ENCODE measurements around the gene OCLN.
"Not testable (repeated sequence)": the region's sequence is repeated elsewhere in the genome, so short reads cannot be mapped to it uniquely, and the experiment has no call there.

OCLN gene

DNA sequence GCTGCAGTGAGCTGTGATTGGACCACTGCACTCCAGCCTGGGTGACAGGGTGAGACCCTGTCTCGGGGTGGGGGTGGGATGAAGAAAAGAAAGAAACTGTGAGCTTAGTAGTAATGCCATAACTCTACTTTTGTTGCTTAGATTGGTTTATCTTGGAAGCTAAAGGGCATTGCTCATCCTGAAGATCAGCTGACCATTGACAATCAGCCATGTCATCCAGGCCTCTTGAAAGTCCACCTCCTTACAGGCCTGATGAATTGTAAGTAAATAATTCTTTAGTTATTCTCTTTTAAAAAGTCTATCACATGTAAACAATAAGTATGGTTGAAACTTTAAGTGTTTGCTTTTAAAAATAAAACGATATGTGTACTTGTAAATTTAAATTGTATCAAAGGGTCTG, 11.4 kb downstream of the OCLN start:
- Mint-ChIP-seq H3K9me3 (no peaks in the 10 kb centered on the region), H3K4me3 (no peak overlapping the region), H3K4me1 (no peaks in the 10 kb centered on the region), H3K27ac (no peak overlapping the region), H3K36me3 (no peaks in the 10 kb centered on the region)
- ATAC-seq (no peak), DNase-seq (ENCODE audit: low spot score in 2 of 2) (no peak)

GRCh38 chr5:69505306-69505705, 12.7 kb downstream of the OCLN start:
- Mint-ChIP-seq H3K4me3 (no peak overlapping the region), H3K36me3 (no peaks in the 10 kb centered on the region), H3K27ac (no peak overlapping the region), H3K9me3 (no peaks in the 10 kb centered on the region), H3K4me1 (no peaks in the 10 kb centered on the region)
- ATAC-seq, result no peak
- no peak for DNase-seq (ENCODE audit: low spot score in 2 of 2)

- Mint-ChIP-seq H3K36me3 (no peaks in the 10 kb centered on the region), H3K4me1 (no peaks in the 10 kb centered on the region), H3K27ac (no peak overlapping the region), H3K4me3 (no peak overlapping the region), H3K9me3 (no peaks in the 10 kb centered on the region)
- ATAC-seq (peak; percentile 28), DNase-seq (ENCODE audit: low spot score in 2 of 2) (no peak)
Measured at GRCh38 chr5:69509212-69509611, 16.6 kb downstream of the OCLN start.

GRCh38 chr5:69510694-69511093, 18.1 kb downstream of the OCLN start:
- DNase-seq (ENCODE audit: low spot score in 2 of 2), result no peak
- H3K27ac Mint-ChIP-seq, result no peak overlapping the region
- no peaks in the 10 kb centered on the region for H3K9me3 Mint-ChIP-seq
- ATAC-seq, result no peak
- H3K4me3 Mint-ChIP-seq, result no peak overlapping the region
- H3K4me1 Mint-ChIP-seq, result no peaks in the 10 kb centered on the region
- no peaks in the 10 kb centered on the region for H3K36me3 Mint-ChIP-seq

DNA sequence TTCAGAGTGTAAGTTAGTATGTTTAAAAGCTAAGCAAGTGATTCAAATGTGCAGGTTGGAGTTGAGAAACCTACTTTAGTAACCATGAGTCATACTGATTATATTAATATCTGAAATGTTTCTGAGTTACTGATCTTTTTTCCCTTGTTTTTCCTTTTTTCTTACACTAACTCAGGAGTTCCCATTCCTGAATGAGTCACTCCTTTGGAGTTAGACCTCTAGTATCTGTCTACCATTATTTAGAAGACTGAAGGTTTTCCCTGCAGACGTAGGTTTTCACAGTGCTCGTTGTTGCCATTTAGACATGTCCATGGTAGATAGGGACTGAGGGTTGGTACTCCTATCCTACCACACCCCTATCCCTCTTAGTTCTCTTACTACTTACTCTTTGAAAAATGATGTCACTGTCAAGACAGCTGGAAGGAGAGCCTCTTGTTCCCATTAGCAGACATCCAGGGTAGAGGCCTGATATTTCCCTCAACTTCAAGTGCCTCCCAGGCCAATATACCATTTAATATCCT, 20.2 kb downstream of the OCLN start:
- no peak for DNase-seq (ENCODE audit: low spot score in 2 of 2)
- H3K36me3 Mint-ChIP-seq, result no peaks in the 10 kb centered on the region
- no peaks in the 10 kb centered on the region for H3K9me3 Mint-ChIP-seq
- no peaks in the 10 kb centered on the region for H3K4me1 Mint-ChIP-seq
- no peak overlapping the region for H3K4me3 Mint-ChIP-seq
- ATAC-seq, result no peak
- H3K27ac Mint-ChIP-seq, result no peak overlapping the region

DNA sequence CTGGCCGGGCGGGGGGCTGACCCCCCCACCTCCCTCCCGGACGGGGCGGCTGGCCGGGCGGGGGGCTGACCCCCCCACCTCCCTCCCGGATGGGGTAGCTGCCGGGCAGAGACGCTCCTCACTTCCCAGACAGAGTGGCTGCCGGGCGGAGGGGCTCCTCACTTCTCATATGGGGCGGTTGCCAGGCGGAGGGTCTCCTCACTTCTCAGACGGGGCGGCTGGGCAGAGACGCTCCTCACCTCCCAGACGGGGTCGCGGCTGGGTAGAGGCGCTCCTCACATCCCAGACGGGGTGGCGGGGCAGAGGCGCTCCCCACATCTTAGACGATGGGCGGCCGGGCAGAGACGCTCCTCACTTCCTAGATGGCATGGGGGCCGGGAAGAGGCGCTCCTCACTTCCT, 23.0 kb downstream of the OCLN start:
- H3K9me3 Mint-ChIP-seq; H3K4me1 Mint-ChIP-seq; H3K4me3 Mint-ChIP-seq; DNase-seq (ENCODE audit: low spot score in 2 of 2); H3K36me3 Mint-ChIP-seq; ATAC-seq; H3K27ac Mint-ChIP-seq: not testable (repeated sequence)

DNA sequence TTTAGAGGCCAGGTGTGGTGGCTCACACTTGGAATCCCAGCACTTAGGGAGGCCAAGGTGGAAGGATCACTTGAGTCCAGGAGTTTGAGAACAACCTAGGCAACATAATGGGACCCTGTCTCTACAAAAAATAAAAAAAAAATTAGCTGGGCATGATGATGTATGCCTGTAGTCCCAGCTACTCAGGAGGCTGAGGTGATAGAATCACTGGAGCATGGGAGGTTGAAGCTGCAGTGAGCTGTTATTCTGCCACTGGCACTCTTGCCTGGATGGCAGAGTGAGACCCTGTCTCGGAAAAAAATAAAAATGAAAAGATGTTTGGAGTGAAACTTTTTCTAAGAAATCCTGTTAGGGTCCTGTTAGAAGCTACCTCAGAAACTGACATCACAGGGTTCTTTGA, 24.2 kb downstream of the OCLN start:
- DNase-seq (ENCODE audit: low spot score in 2 of 2) (no peak), ATAC-seq (no peak)
- Mint-ChIP-seq H3K4me1 (no peaks in the 10 kb centered on the region), H3K27ac (no peak overlapping the region), H3K9me3 (no peaks in the 10 kb centered on the region), H3K4me3 (no peak overlapping the region), H3K36me3 (no peaks in the 10 kb centered on the region)

DNA sequence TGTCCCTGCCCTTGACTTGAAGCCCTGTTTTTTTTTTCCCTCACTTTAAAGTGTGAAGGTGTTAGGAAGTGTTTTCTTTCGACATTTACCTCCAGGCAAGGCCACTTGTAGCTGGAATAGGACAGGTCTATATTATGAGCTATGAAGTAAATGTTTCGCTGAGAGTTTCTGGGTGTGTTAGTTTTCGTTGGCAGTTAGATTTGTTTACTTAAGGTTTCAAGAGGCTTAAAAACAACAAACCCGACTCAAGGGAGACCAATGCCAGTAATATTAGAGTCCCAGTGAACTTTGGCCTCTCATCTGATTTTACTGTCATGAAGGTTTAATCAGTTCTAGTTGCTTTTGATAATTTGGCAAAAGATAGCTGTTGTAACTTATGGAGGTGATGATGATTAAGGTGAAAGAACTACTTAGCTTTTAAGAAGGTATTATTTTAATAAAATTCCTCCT, 25.2 kb downstream of the OCLN start:
- no peaks in the 10 kb centered on the region for H3K36me3 Mint-ChIP-seq
- DNase-seq (ENCODE audit: low spot score in 2 of 2) (no peak), ATAC-seq (no peak)
- no peak overlapping the region for H3K27ac Mint-ChIP-seq
- no peaks in the 10 kb centered on the region for H3K9me3 Mint-ChIP-seq
- H3K4me1 Mint-ChIP-seq, result no peaks in the 10 kb centered on the region
- no peak overlapping the region for H3K4me3 Mint-ChIP-seq

DNA sequence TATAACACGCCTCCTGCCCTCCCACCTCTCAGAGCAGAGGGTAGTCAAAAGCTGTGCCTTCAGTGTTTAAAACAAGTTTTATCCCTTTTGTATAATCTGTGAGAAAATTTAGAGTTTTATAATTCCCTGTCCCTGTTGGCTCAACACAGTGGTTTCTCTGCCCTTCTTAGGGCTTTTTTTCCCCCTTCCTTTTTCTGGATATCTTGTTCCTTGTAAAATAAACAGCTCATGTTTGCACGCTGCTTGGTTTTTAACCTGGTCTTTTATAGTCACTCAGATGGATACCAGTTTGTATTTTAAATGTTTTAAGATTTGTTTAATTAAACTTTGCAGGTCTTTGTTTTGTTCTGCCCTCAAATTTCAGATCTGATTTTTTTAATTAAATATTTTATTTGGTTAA, 26.7 kb downstream of the OCLN start:
- ATAC-seq, result no peak
- no peaks in the 10 kb centered on the region for H3K4me1 Mint-ChIP-seq
- H3K4me3 Mint-ChIP-seq, result no peak overlapping the region
- no peaks in the 10 kb centered on the region for H3K9me3 Mint-ChIP-seq
- H3K36me3 Mint-ChIP-seq, result no peaks in the 10 kb centered on the region
- H3K27ac Mint-ChIP-seq, result no peak overlapping the region
- no peak for DNase-seq (ENCODE audit: low spot score in 2 of 2)

- DNase-seq (ENCODE audit: low spot score in 2 of 2) (no peak), ATAC-seq (no peak)
- H3K4me3 Mint-ChIP-seq, result no peak overlapping the region
- no peaks in the 10 kb centered on the region for H3K9me3 Mint-ChIP-seq
- H3K4me1 Mint-ChIP-seq, result no peaks in the 10 kb centered on the region
- H3K36me3 Mint-ChIP-seq, result no peaks in the 10 kb centered on the region
- no peak overlapping the region for H3K27ac Mint-ChIP-seq
Measured at GRCh38 chr5:69522035-69522434, 29.4 kb downstream of the OCLN start.

DNA sequence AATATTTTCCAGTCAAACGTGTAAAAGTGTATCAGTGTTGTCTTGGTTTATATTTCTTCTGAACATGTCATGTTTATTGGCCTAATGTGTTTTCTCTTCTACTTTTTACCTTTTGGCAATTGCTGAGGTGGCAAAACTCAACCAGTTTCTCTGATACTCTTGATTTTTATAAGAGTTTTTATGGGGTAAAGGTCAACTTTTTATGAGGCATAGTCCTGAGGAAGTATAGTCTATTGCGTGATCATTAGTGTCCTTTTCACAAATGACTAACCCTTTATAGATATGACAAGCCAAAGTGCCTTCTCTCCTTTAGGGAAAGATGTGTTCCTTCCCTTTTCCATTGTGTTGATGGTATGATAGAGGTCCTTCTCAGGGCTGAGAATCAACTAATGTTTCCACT, 32.9 kb downstream of the OCLN start:
- DNase-seq (ENCODE audit: low spot score in 2 of 2) (no peak), ATAC-seq (no peak)
- H3K36me3 Mint-ChIP-seq, result no peaks in the 10 kb centered on the region
- H3K27ac Mint-ChIP-seq, result no peak overlapping the region
- H3K4me1 Mint-ChIP-seq, result no peaks in the 10 kb centered on the region
- no peaks in the 10 kb centered on the region for H3K9me3 Mint-ChIP-seq
- no peak overlapping the region for H3K4me3 Mint-ChIP-seq

- Mint-ChIP-seq H3K27ac (no peak overlapping the region), H3K4me3 (no peak overlapping the region), H3K36me3 (no peaks in the 10 kb centered on the region), H3K4me1 (no peaks in the 10 kb centered on the region), H3K9me3 (no peaks in the 10 kb centered on the region)
- DNase-seq (ENCODE audit: low spot score in 2 of 2) (no peak), ATAC-seq (no peak)
Measured at GRCh38 chr5:69526660-69527059, 34.1 kb downstream of the OCLN start.

- Mint-ChIP-seq H3K36me3 (no peaks in the 10 kb centered on the region), H3K4me3 (no peak overlapping the region), H3K9me3 (no peaks in the 10 kb centered on the region), H3K4me1 (no peaks in the 10 kb centered on the region), H3K27ac (no peak overlapping the region)
- DNase-seq (ENCODE audit: low spot score in 2 of 2), result no peak
- ATAC-seq, result no peak
Measured at GRCh38 chr5:69527128-69527770, 34.7 kb downstream of the OCLN start.

DNA sequence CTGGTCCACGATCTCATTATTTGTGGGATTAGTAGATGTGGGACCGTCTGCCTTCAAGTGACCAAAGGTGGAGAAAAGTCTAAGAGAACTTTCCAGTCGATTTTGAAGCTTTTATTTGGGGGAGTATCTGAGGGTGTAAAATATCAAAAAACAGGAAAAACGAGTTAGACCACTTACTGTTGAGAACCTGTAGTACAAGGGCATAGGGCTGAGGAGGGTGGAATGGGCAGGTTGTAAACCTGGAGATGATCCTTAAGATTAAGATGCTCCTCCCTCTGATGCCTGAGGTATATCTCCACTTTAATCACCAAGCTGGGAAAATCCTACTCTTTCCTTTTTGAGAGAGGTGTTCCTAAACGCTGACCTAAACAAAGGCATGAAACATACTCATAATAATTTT, 35.4 kb downstream of the OCLN start:
- Mint-ChIP-seq H3K4me3 (no peak overlapping the region), H3K4me1 (no peaks in the 10 kb centered on the region), H3K27ac (no peak overlapping the region), H3K9me3 (no peaks in the 10 kb centered on the region), H3K36me3 (no peaks in the 10 kb centered on the region)
- no peak for DNase-seq (ENCODE audit: low spot score in 2 of 2)
- no peak for ATAC-seq

GRCh38 chr5:69528609-69529008, 36.0 kb downstream of the OCLN start:
- ATAC-seq (no peak), DNase-seq (ENCODE audit: low spot score in 2 of 2) (no peak)
- H3K4me3 Mint-ChIP-seq, result no peak overlapping the region
- no peaks in the 10 kb centered on the region for H3K9me3 Mint-ChIP-seq
- no peak overlapping the region for H3K27ac Mint-ChIP-seq
- no peaks in the 10 kb centered on the region for H3K4me1 Mint-ChIP-seq
- no peaks in the 10 kb centered on the region for H3K36me3 Mint-ChIP-seq

GRCh38 chr5:69530561-69531405, 38.2 kb downstream of the OCLN start:
- no peaks in the 10 kb centered on the region for H3K36me3 Mint-ChIP-seq
- no peak for ATAC-seq
- DNase-seq (ENCODE audit: low spot score in 2 of 2), result no peak
- no peaks in the 10 kb centered on the region for H3K4me1 Mint-ChIP-seq
- H3K27ac Mint-ChIP-seq, result no peak overlapping the region
- H3K9me3 Mint-ChIP-seq, result no peaks in the 10 kb centered on the region
- no peak overlapping the region for H3K4me3 Mint-ChIP-seq
